GM12892 (cell line): ENCODE results near the gene UMPS.
A peak's percentile ranks its signal among the peaks of the same experiment; 100 is the strongest.

Source experiments
- DNase-seq: peaks from one replicate; pipeline ENCODE4 v3.0.0; 2011; ENCODE audit not compliant: insufficient read length
- FAIRE-seq: peaks from 2 replicates; lab custom pipeline; 2011; peaks lifted over from hg19 to GRCh38; lab: Jason Lieb, UNC
- POLR2A ChIP-seq: IDR thresholded peaks from 2 replicates; pipeline ENCODE4 v1.6.1; 2011; ENCODE audit warnings: low read depth, low read length, control low read depth
- POLR2AphosphoS5 ChIP-seq: IDR thresholded peaks from 2 replicates; pipeline ENCODE4 v1.6.1; 2011; ENCODE audit warnings: low read depth, low read length, control low read depth
- TAF1 ChIP-seq: IDR thresholded peaks from 2 replicates; pipeline ENCODE4 v1.6.1; 2011; ENCODE audit warnings: low read depth, mild to moderate bottlenecking, control low read depth, low read length, borderline replicate concordance

UMPS gene

GRCh38 chr3:124759666-124760401, 29.6 kb downstream of the UMPS start:
- FAIRE-seq (no peak), DNase-seq (no peak)
- TF ChIP-seq TAF1, result no peak
- no peak for TF ChIP-seq POLR2AphosphoS5
- TF ChIP-seq POLR2A, result no peak

GRCh38 chr3:124760601-124761000, 30.3 kb downstream of the UMPS start:
- DNase-seq, result no peak
- TF ChIP-seq TAF1, result no peak
- no peak for TF ChIP-seq POLR2A
- no peak for TF ChIP-seq POLR2AphosphoS5
- FAIRE-seq, result peak; percentile 9

GRCh38 chr3:124761250-124761796, 31.1 kb downstream of the UMPS start:
- peak; percentile 94 for FAIRE-seq
- peak; percentile 58 for DNase-seq
- TF ChIP-seq POLR2AphosphoS5 (no peak), TAF1 (no peak), POLR2A (no peak)

GRCh38 chr3:124761935-124762660, 31.8 kb downstream of the UMPS start:
- TF ChIP-seq POLR2A (no peak), POLR2AphosphoS5 (no peak), TAF1 (no peak)
- DNase-seq, result no peak
- no peak for FAIRE-seq

DNA sequence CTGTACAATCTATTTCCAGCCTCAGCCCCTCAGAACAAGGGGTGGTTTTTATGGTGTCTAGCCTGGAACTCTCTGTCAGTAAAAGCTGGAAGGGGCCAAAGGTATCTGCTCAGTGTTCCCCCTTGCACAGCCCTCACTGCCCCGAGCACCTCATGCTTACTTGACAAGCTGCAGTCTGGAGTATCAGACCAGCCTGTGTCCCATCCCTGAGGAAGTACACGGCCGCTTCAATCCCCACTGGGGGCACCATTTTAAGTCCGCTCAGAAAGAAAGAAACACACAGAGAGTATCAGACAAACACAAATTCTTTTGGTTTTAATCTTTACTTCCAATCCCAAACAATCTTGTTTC, 32.4 kb downstream of the UMPS start:
- TF ChIP-seq TAF1 (no peak), POLR2A (no peak), POLR2AphosphoS5 (no peak)
- DNase-seq, result no peak
- no peak for FAIRE-seq

- no peak for FAIRE-seq
- DNase-seq, result no peak
- TF ChIP-seq TAF1 (no peak), POLR2AphosphoS5 (no peak), POLR2A (no peak)
Measured at GRCh38 chr3:124763206-124763605, 33.0 kb downstream of the UMPS start.

DNA sequence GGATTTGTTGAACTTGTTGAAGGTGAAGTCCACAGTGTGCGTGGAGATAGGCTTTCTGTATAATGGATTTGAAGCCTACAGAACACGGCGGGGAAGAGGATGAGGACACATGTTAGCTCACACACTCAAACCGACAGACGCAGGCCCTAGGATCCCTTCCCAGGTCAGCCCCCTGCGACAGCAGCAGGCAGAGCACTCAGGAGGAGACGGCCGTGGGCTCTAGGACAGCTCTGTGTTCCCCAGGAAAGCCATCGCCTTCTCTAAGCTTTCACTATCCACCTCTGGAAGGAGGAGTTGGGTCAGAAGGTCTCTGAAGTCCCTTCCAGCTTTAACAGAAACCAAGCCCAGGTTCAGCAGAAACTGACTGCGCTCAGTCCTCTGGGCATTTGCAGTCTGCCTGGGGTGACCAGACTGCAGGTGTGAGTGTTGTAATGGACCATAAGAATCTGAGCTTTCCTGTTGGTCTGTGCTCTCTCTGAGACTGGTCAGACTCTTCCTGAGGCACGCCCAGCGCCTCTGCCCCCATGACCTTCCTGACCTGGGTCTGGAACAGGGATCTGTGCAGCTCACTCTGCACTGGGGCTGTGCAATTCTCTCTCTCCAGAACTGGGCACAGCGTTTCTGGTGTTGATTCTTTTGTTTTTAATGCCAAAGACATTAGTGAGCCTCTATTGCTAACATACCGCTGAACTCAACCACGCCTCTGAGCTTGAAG, 33.5 kb downstream of the UMPS start:
- TF ChIP-seq POLR2AphosphoS5, result no peak
- no peak for TF ChIP-seq TAF1
- no peak for TF ChIP-seq POLR2A
- DNase-seq, result no peak
- FAIRE-seq, result no peak

DNA sequence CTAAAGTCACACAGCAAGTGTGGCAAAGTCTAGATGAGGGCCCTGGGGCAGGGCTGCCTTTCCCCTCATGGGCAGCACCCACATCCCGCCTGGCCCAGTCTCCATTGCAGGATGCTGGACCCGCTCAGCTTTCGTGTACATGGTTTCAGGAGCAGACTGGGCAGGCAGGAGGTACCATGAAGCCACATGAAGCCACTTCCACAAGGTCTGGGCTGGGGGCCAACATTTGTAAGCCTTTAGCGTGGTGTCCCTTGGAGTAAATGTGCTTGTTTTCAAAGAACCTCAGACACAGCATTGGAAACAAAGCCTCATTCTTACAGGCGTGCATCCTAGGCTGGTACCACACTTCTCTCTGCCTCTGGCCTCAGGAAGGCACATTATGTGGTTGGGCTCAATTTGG, 34.5 kb downstream of the UMPS start:
- no peak for TF ChIP-seq POLR2AphosphoS5
- no peak for TF ChIP-seq POLR2A
- TF ChIP-seq TAF1, result no peak

DNA sequence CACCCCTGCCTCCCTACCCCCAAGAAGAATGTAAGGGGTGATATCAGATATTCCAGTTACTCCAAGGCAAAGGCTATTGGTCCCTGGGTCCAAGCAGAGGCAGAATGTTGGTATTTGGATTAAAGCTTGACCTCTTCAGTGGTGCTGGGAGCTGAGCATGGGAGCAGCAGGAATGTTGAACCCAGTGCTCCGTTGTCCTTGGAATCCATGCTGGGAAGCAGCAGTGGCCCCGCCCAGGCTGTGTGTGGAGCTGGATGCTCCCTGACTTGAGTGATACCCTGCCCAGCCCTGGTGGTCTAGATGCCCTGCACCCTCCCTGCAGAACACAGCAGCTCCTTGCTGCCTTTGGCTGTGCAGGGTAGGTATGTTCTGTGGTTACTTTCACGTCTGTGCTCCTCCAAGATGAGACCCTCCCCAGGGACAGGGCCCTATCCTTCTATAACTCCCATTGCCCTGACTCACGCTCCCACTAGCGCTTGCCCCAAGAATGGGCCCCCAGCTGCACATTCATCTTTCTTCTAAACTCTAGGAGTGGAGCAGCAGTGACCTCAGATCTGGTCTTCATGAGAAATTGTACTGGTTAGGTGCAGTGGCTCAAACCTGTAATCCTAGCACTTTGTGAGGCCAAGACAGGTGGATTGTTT, 35.1 kb downstream of the UMPS start:
- DNase-seq (no peak), FAIRE-seq (no peak)
- TF ChIP-seq POLR2A (no peak), TAF1 (no peak), POLR2AphosphoS5 (no peak)

More for the DNA sequence above, 34.5 kb downstream of the UMPS start:
- FAIRE-seq (no peak), DNase-seq (no peak)

GRCh38 chr3:124766113-124767095, 36.2 kb downstream of the UMPS start:
- FAIRE-seq (no peak), DNase-seq (no peak)
- no peak for TF ChIP-seq POLR2A
- no peak for TF ChIP-seq POLR2AphosphoS5
